Measurements from ENCODE around the gene SPSB1.

SPSB1 gene

DNA sequence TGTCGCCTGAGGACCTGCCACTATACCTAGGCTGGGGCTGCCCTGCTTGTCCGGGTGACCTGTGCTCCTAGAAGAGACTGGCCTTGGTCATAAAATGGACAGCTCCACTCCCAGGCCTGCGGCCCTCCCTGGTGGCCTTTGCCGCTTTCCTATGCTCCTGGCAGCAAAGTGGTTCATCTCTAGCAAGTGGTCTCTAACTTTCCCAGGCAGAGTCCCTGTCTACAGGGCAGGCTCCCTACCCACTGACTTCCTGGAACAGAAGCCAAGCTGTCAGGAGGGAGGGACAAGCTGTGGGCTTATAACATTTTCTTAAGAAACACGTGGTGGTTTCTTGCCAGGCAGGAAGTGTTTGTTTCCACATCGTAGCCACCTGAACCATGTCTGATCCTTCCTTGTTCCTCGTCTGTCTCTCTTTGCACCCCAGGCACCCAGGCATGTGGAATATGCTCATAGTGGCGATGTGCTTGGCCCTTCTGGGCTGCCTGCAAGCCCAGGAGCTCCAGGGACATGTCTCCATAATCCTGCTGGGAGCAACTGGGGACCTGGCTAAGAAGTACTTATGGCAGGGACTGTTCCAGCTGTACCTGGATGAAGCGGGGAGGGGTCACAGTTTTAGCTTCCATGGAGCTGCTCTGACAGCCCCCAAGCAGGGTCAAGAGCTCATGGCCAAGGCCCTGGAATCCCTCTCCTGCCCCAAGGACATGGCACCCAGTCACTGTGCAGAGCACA is 48.0 kb upstream of the SPSB1 start:
- ChIA-PET POLR2A (interaction anchor here (0.5 to 1.6 kb wide), 3 partner anchors 9 to 35 kb away, joined by 3 to 8 read pairs (median 4); no protein-coding TSS in a partner anchor), CTCF (interaction anchor here (0.6 to 3.1 kb wide), 3 partner anchors 10 to 236 kb away, joined by 3 to 14 read pairs (median 3); partner anchors contain the start of gene H6PD)
- H3K9me3 ChIP-seq (ENCODE audit: control insufficient read depth, insufficient read depth, low read depth, low read length) = no peaks in the 10 kb centered on the region
- TF ChIP-seq ZSCAN23 (tag by site-specific recombination; IDR thresholded peaks at IDR 0.05) (no peak), ZNF768 (tag by site-specific recombination; IDR thresholded peaks at IDR 0.05) (no peak), ZBTB20 (tag by site-specific recombination; IDR thresholded peaks at IDR 0.05) (no peak), ZNF548 (tag by site-specific recombination; IDR thresholded peaks at IDR 0.05) (no peak)
- TF ChIP-seq, protein P1, sequence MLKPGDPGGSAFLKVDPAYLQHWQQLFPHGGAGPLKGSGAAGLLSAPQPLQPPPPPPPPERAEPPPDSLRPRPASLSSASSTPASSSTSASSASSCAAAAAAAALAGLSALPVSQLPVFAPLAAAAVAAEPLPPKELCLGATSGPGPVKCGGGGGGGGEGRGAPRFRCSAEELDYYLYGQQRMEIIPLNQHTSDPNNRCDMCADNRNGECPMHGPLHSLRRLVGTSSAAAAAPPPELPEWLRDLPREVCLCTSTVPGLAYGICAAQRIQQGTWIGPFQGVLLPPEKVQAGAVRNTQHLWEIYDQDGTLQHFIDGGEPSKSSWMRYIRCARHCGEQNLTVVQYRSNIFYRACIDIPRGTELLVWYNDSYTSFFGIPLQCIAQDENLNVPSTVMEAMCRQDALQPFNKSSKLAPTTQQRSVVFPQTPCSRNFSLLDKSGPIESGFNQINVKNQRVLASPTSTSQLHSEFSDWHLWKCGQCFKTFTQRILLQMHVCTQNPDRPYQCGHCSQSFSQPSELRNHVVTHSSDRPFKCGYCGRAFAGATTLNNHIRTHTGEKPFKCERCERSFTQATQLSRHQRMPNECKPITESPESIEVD (tag by site-specific recombination; IDR thresholded peaks at IDR 0.05) = no peak
- no peak overlapping the region for H3K4me3 ChIP-seq (ENCODE audit: low read depth, low read length)
- H3K36me3 ChIP-seq (ENCODE audit: control insufficient read depth in 2 of 2, insufficient read depth in 1 of 2, low read length in 2 of 2) = peaks cover 0 to 44% of the 10 kb centered on the region in 2 experiments; a peak in 1 of 3 replicates
- H3K27ac ChIP-seq (ENCODE audit: extremely low read depth, low read depth, low read length) = no peak overlapping the region
- H3K4me1 ChIP-seq (ENCODE audit: control insufficient read depth, insufficient read depth, low read length) = no peaks in the 10 kb centered on the region

DNA sequence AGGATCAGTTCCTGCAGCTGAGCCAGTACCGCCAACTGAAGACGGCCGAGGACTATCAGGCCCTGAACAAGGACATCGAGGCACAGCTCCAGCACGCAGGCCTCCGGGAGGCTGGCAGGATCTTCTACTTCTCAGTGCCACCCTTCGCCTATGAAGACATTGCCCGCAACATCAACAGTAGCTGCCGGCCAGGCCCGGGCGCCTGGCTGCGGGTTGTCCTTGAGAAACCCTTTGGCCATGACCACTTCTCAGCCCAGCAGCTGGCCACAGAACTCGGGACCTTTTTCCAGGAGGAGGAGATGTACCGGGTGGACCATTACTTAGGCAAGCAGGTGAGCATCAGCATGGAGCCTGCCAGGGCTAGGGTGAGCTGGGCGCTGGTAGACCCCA is 47.5 kb upstream of the SPSB1 start:
- Histone ChIP-seq H3K4me1 (ENCODE audit: control insufficient read depth, insufficient read depth, low read length) (no peaks in the 10 kb centered on the region), H3K27ac (ENCODE audit: extremely low read depth, low read depth, low read length) (no peak overlapping the region), H3K36me3 (ENCODE audit: control insufficient read depth in 2 of 2, insufficient read depth in 1 of 2, low read length in 2 of 2) (peaks cover 0 to 45% of the 10 kb centered on the region in 2 experiments; a peak in 1 of 3 replicates), H3K4me3 (ENCODE audit: low read depth, low read length) (no peak overlapping the region), H3K9me3 (ENCODE audit: control insufficient read depth, insufficient read depth, low read depth, low read length) (no peaks in the 10 kb centered on the region)
- TF ChIP-seq ZNF155 (tag by site-specific recombination; IDR thresholded peaks at IDR 0.05) (no peak), ZNF473 (tag by site-specific recombination; IDR thresholded peaks at IDR 0.05) (no peak), SALL2 (tag by site-specific recombination; IDR thresholded peaks at IDR 0.05; ENCODE audit: borderline replicate concordance) (no peak), HOXA7 (CRISPR knock-in tag; IDR thresholded peaks at IDR 0.05; ENCODE audit: borderline replicate concordance) (no peak), HOXD13 (CRISPR knock-in tag; IDR thresholded peaks at IDR 0.05; ENCODE audit: borderline replicate concordance) (no peak), ZNF311 (tag by site-specific recombination; IDR thresholded peaks at IDR 0.05; ENCODE audit: borderline replicate concordance) (no peak), GLI2 (tag by site-specific recombination; IDR thresholded peaks at IDR 0.05; ENCODE audit: borderline replicate concordance, low read depth) (no peak), ZNF837 (tag by site-specific recombination; IDR thresholded peaks at IDR 0.05) (no peak), ZNF10 (tag by site-specific recombination; IDR thresholded peaks at IDR 0.05) (no peak), GFI1B (tag by site-specific recombination; IDR thresholded peaks at IDR 0.05) (no peak), ZNF223 (tag by site-specific recombination; IDR thresholded peaks at IDR 0.05) (no peak), ZNF211 (tag by site-specific recombination; IDR thresholded peaks at IDR 0.05; ENCODE audit: low read depth) (no peak)
- TF ChIP-seq, protein P2, sequence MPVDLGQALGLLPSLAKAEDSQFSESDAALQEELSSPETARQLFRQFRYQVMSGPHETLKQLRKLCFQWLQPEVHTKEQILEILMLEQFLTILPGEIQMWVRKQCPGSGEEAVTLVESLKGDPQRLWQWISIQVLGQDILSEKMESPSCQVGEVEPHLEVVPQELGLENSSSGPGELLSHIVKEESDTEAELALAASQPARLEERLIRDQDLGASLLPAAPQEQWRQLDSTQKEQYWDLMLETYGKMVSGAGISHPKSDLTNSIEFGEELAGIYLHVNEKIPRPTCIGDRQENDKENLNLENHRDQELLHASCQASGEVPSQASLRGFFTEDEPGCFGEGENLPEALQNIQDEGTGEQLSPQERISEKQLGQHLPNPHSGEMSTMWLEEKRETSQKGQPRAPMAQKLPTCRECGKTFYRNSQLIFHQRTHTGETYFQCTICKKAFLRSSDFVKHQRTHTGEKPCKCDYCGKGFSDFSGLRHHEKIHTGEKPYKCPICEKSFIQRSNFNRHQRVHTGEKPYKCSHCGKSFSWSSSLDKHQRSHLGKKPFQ (tag by site-specific recombination; IDR thresholded peaks at IDR 0.05) = no peak
- ChIA-PET POLR2A (interaction anchor here (0.6 to 1.6 kb wide), 2 partner anchors 9 to 35 kb away, joined by 3 to 8 read pairs; no protein-coding TSS in a partner anchor), CTCF (interaction anchor here (0.6 to 3.1 kb wide), 4 partner anchors 10 to 237 kb away, joined by 3 to 14 read pairs (median 3); partner anchors contain the start of gene H6PD)

DNA sequence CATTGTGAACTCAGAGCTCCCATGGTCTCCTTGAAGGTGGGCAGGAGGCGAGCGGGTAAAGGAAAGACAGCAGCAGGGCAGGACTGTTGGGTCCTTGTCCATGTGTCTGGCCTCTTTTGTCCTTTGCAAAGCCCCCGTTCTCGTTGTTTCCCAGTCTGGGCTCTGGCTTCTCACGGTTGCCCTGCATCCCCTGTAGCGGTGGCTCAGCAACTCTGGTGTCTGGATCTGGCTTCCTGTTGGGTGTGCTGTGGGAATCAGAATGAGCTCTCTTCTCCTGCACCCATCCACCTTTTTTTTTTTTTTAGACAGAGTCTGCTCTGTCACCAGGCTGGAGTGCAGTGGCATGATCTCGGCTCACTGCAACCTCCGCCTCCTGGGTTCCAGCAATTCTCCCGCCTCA is 47.0 kb upstream of the SPSB1 start:
- Histone ChIP-seq H3K27ac (ENCODE audit: extremely low read depth, low read depth, low read length) (no peak overlapping the region), H3K4me1 (ENCODE audit: control insufficient read depth, insufficient read depth, low read length) (no peaks in the 10 kb centered on the region), H3K36me3 (ENCODE audit: control insufficient read depth in 2 of 2, insufficient read depth in 1 of 2, low read length in 2 of 2) (peaks cover 0 to 44% of the 10 kb centered on the region in 2 experiments; a peak in 1 of 3 replicates), H3K9me3 (ENCODE audit: control insufficient read depth, insufficient read depth, low read depth, low read length) (no peaks in the 10 kb centered on the region), H3K4me3 (ENCODE audit: low read depth, low read length) (no peak overlapping the region)
- ChIA-PET POLR2A (interaction anchor here (1.6 kb wide), 1 partner anchor 10 kb away, joined by 8 read pairs; no protein-coding TSS in a partner anchor), CTCF (interaction anchor here (0.8 to 3.1 kb wide), 2 partner anchors 11 to 135 kb away, joined by 3 to 14 read pairs; partner anchors contain the start of gene H6PD)
- TF ChIP-seq GLIS2 (tag by site-specific recombination; IDR thresholded peaks at IDR 0.05) (no peak), ZBTB17 (tag by site-specific recombination; IDR thresholded peaks at IDR 0.05) (no peak), ZNF394 (tag by site-specific recombination; IDR thresholded peaks at IDR 0.05; ENCODE audit: borderline replicate concordance) (no peak), KLF16 (tag by site-specific recombination; IDR thresholded peaks at IDR 0.05) (no peak), GFI1B (tag by site-specific recombination; IDR thresholded peaks at IDR 0.05) (no peak), ZNF473 (tag by site-specific recombination; IDR thresholded peaks at IDR 0.05) (no peak), ZNF16 (tag by site-specific recombination; IDR thresholded peaks at IDR 0.05; ENCODE audit: low read depth) (no peak)
- TF ChIP-seq, protein P3, sequence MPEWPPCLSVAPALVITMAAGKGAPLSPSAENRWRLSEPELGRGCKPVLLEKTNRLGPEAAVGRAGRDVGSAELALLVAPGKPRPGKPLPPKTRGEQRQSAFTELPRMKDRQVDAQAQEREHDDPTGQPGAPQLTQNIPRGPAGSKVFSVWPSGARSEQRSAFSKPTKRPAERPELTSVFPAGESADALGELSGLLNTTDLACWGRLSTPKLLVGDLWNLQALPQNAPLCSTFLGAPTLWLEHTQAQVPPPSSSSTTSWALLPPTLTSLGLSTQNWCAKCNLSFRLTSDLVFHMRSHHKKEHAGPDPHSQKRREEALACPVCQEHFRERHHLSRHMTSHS (tag by site-specific recombination; IDR thresholded peaks at IDR 0.05) = no peak
- TF ChIP-seq, protein P4, sequence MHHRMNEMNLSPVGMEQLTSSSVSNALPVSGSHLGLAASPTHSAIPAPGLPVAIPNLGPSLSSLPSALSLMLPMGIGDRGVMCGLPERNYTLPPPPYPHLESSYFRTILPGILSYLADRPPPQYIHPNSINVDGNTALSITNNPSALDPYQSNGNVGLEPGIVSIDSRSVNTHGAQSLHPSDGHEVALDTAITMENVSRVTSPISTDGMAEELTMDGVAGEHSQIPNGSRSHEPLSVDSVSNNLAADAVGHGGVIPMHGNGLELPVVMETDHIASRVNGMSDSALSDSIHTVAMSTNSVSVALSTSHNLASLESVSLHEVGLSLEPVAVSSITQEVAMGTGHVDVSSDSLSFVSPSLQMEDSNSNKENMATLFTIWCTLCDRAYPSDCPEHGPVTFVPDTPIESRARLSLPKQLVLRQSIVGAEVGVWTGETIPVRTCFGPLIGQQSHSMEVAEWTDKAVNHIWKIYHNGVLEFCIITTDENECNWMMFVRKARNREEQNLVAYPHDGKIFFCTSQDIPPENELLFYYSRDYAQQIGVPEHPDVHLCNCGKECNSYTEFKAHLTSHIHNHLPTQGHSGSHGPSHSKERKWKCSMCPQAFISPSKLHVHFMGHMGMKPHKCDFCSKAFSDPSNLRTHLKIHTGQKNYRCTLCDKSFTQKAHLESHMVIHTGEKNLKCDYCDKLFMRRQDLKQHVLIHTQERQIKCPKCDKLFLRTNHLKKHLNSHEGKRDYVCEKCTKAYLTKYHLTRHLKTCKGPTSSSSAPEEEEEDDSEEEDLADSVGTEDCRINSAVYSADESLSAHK (tag by site-specific recombination; IDR thresholded peaks at IDR 0.05) = no peak
